B cell (primary cell): ENCODE results near the gene ANKRD11. TPM values are rescaled to one million over a fixed set of nuclear protein-coding genes. Genes with fewer than 3 reads are reported as not detected.
"Not testable (repeated sequence)": the region's sequence is repeated elsewhere in the genome, so short reads cannot be mapped to it uniquely, and the experiment has no call there.

Source experiments
- ATAC-seq: fragments of 200-7000 bp; cut with Tn5 transposase; one replicate; pipeline ENCODE4 v1.10.0; 2021; ENCODE audit warnings: low read depth, mild to moderate bottlenecking, moderate number of reproducible peaks, moderate library complexity
- CTCF ChIA-PET: fragments of 350-600 bp; sonication (Branson Sonifier 250); formaldehyde crosslinking; loops from one replicate; lab custom pipeline; 2021; ENCODE audit warnings: antibody characterized with exemption, inconsistent platforms; lab: Charles Lee
- POLR2A ChIA-PET: fragments of 350-600 bp; sonication (Branson Sonifier 250); formaldehyde crosslinking; loops from one replicate; lab custom pipeline; 2021; ENCODE audit warnings: antibody characterized with exemption; lab: Charles Lee
- DNase-seq: peaks from one replicate; pipeline ENCODE4 v3.0.0; 2013
- H2AFZ ChIP-seq: 2 replicates; pipeline ENCODE4 v1.6.1; 2012; ENCODE audit warnings: mild to moderate bottlenecking, low read depth, low read length; ENCODE audit not compliant: insufficient read depth, poor library complexity, severe bottlenecking
- H3K27ac ChIP-seq, 2 donors: 1 replicate in 1 of 2; 2 replicates in 1 of 2; pipeline ENCODE4 v1.5.1; 2012 to 2013; ENCODE audit warnings: low read length in 2 of 2, mild to moderate bottlenecking in 2 of 2, moderate library complexity in 1 of 2
- H3K27me3 ChIP-seq, 4 experiments: fragments of 200-600 bp in 1 of 4; sonication (generic) in 1 of 4; replicated peaks in 1 of 4; 1 replicate in 2 of 4; 2 replicates in 2 of 4; pipeline versions ENCODE4 v1.6.1 to v1.7.0; 2013 to 2016; ENCODE audit warnings: low read length in 3 of 4, mild to moderate bottlenecking in 2 of 4, mixed read lengths in 1 of 4, moderate library complexity in 1 of 4; ENCODE audit not compliant: insufficient read depth in 4 of 4, control insufficient read depth in 3 of 4; ENCODE audit errors: control extremely low read depth in 1 of 4
- H3K36me3 ChIP-seq, 2 experiments: replicated peaks in 1 of 2; 1 replicate in 1 of 2; 2 replicates in 1 of 2; pipeline versions ENCODE4 v1.6.1 to v1.7.1; 2013; ENCODE audit warnings: low read length in 1 of 2; ENCODE audit not compliant: insufficient read depth in 2 of 2, control insufficient read depth in 1 of 2; ENCODE audit errors: control extremely low read depth in 1 of 2, extremely low read depth in 1 of 2
- H3K4me1 ChIP-seq, 2 donors: fragments of 200-600 bp in 1 of 2; sonication (generic) in 1 of 2; 1 replicate in 1 of 2; 2 replicates in 1 of 2; pipeline versions ENCODE4 v1.5.1 to v1.6.1; 2013 to 2017; ENCODE audit warnings: low read length in 2 of 2; ENCODE audit not compliant: control insufficient read depth in 2 of 2, insufficient read depth in 2 of 2
- H3K4me2 ChIP-seq: replicated peaks from 2 replicates; pipeline ENCODE3; 2012; ENCODE audit warnings: mild to moderate bottlenecking, low read depth, low read length; ENCODE audit not compliant: poor library complexity, severe bottlenecking
- H3K4me3 ChIP-seq, 5 experiments: fragments of 200-600 bp in 1 of 5; sonication (generic) in 1 of 5; 1 replicate in 3 of 5; 2 replicates in 2 of 5; pipeline versions ENCODE4 v1.5.1 to v1.7.0; 2011 to 2016; ENCODE audit warnings: low read length in 4 of 5, mild to moderate bottlenecking in 4 of 5, low read depth in 2 of 5, control low read depth in 1 of 5, moderate library complexity in 1 of 5; ENCODE audit not compliant: insufficient read depth in 1 of 5; ENCODE audit errors: control extremely low read depth in 1 of 5, extremely low read depth in 1 of 5
- H3K79me2 ChIP-seq: fragments of 200-600 bp; sonication (generic); one replicate; pipeline ENCODE4 v1.6.0; 2016; ENCODE audit warnings: low read length; ENCODE audit not compliant: control insufficient read depth, insufficient read depth
- H3K9ac ChIP-seq: fragments of 200-600 bp; sonication (generic); 2 replicates; pipeline ENCODE4 v1.6.1; 2017; ENCODE audit warnings: mild to moderate bottlenecking, low read length, moderate library complexity
- H3K9me3 ChIP-seq, 3 donors: one replicate each; pipeline versions ENCODE4 v1.6.1 to v1.7.1; 2013; ENCODE audit warnings: low read length in 2 of 3; ENCODE audit not compliant: control insufficient read depth in 2 of 3, insufficient read depth in 1 of 3; ENCODE audit errors: control extremely low read depth in 1 of 3
- H4K20me1 ChIP-seq: 2 replicates; pipeline ENCODE4 v1.6.0; 2012; ENCODE audit warnings: mild to moderate bottlenecking, low read length; ENCODE audit not compliant: insufficient read depth, control insufficient read depth, poor library complexity, severe bottlenecking
- H3K27ac Mint-ChIP-seq: one replicate; pipeline ENCODE4 v1.8.0; 2021; ENCODE audit warnings: mixed read lengths
- H3K27me3 Mint-ChIP-seq: one replicate; pipeline ENCODE4 v1.8.0; 2021; ENCODE audit warnings: mixed read lengths
- H3K4me1 Mint-ChIP-seq: one replicate; pipeline ENCODE4 v1.8.0; 2021; ENCODE audit warnings: mixed read lengths
- H3K4me3 Mint-ChIP-seq: one replicate; pipeline ENCODE4 v1.8.0; 2021; ENCODE audit warnings: mixed read lengths
- H3K9me3 Mint-ChIP-seq: one replicate; pipeline ENCODE4 v1.8.0; 2022; ENCODE audit warnings: mixed read lengths; ENCODE audit not compliant: insufficient read depth
- EZH2 ChIP-seq: IDR thresholded peaks from 2 replicates; pipeline ENCODE4 v1.6.1; 2012; ENCODE audit warnings: borderline replicate concordance, low read depth, mild to moderate bottlenecking, moderate library complexity, low read length; ENCODE audit not compliant: insufficient read depth, poor library complexity, severe bottlenecking
- WGBS: methylation state at CpG from one replicate; pipeline ENCODE4 v1.1.5; 2013; ENCODE audit warnings: missing lambda C conversion rate; ENCODE audit not compliant: insufficient coverage; 5-methylcytosine and 5-hydroxymethylcytosine counted together
- intact Hi-C: fragments of 100-400 bp; cut with micrococcal nuclease; formaldehyde crosslinking; loops from one replicate; pipeline ENCODE4 v1.10.0; 2022
- polyA plus RNA-seq: library from polyadenylated mRNA; depleted of rRNA; stranded (reverse); fragments of >200 nt; gene quantifications from 2 replicates; pipeline ENCODE4 v1.2.3, GENCODE V29; 2012
- total RNA-seq, 2 donors: library from RNA; stranded (reverse); fragments of 120-200 nt in 1 of 2; gene quantifications; 1 replicate in 1 of 2; 2 replicates in 1 of 2; pipeline versions ENCODE4 v1.2.3 to v1.2.4, GENCODE V29; 2013 to 2022

Gene ANKRD11
- total and polyA plus RNA-seq, 2 donors (not counting 1 experiment from before 2014, with no cell fraction given): 67.9 to 314 TPM

DNA sequence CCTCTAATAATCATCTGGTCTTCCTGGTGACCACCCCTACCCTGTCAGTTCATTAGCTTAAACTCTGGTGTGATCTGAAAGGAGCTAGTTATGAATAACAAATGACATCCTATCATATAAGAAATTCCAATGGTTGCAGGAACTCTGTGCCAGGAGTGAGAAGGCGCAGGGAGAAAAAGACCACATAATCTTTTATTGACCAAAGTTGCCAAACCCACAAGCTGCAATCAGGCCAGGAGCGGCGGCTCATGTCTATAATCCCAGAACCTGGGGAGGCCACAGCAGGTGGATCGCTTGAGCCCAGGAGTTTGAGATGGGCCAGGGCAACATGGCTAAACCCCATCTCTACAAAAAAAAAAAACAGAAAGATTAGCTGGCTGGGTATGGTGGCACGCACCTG is 23.4 kb downstream of the ANKRD11 start:
- intact Hi-C loops: no loop called here
- H3K4me3 ChIP-seq: no peak overlapping the region
- CTCF ChIA-PET: interaction anchor here (0.9 kb wide), 1 partner anchor 17 kb away, joined by 3 read pairs; no protein-coding TSS in a partner anchor

GRCh38 chr16:89463312-89463711 is 27.0 kb downstream of the ANKRD11 start:
- no CpG with 5 or more reads among the region's 5 CpGs for WGBS
- H3K4me3 ChIP-seq, H3K27me3 Mint-ChIP-seq, H2AFZ ChIP-seq, H3K9ac ChIP-seq, CTCF ChIA-PET, H3K9me3 Mint-ChIP-seq, H3K27ac Mint-ChIP-seq, H3K27ac ChIP-seq, H3K36me3 ChIP-seq, H3K27me3 ChIP-seq, ATAC-seq, POLR2A ChIA-PET, intact Hi-C loops, H3K4me1 ChIP-seq, H3K4me3 Mint-ChIP-seq, DNase-seq, H3K4me2 ChIP-seq, H3K9me3 ChIP-seq: not testable (repeated sequence)
- H3K4me1 Mint-ChIP-seq: peaks cover 50% of the 10 kb centered on the region
- Histone ChIP-seq H4K20me1 (peaks cover 94% of the 10 kb centered on the region), H3K79me2 (peaks cover 86% of the 10 kb centered on the region)

More for the DNA sequence above, 23.4 kb downstream of the ANKRD11 start:
- peaks cover 86% of the 10 kb centered on the region for H3K79me2 ChIP-seq
- no peaks in the 10 kb centered on the region for H3K27me3 ChIP-seq
- peaks cover 4 to 10% of the 10 kb centered on the region in 2 donors for H3K4me1 ChIP-seq
- peaks cover 53% of the 10 kb centered on the region for H3K4me1 Mint-ChIP-seq
- no peaks in the 10 kb centered on the region for H3K9me3 ChIP-seq
- H3K4me2 ChIP-seq: no peak overlapping the region
- H2AFZ ChIP-seq: no peak overlapping the region
- no peak overlapping the region for H3K4me3 Mint-ChIP-seq
- 100% methylated on average over 5 of the region's 5 CpGs for WGBS
- ATAC-seq (no peak), DNase-seq (no peak)
- no peak overlapping the region for H3K9ac ChIP-seq
- H3K27me3 Mint-ChIP-seq: no peaks in the 10 kb centered on the region
- peaks cover 0 to 5% of the 10 kb centered on the region in 2 experiments for H3K36me3 ChIP-seq
- no peaks in the 10 kb centered on the region for H3K9me3 Mint-ChIP-seq
- H4K20me1 ChIP-seq: peaks cover 94% of the 10 kb centered on the region
- TF ChIP-seq EZH2: no peak
- no peak overlapping the region for H3K27ac Mint-ChIP-seq
- POLR2A ChIA-PET: no interaction called here
- no peak overlapping the region for H3K27ac ChIP-seq

- POLR2A ChIA-PET, H2AFZ ChIP-seq, H3K27me3 ChIP-seq, CTCF ChIA-PET, H3K27ac Mint-ChIP-seq, H3K4me1 ChIP-seq, H3K4me2 ChIP-seq, H3K9me3 Mint-ChIP-seq, H3K4me3 Mint-ChIP-seq, intact Hi-C loops, ATAC-seq, DNase-seq, H3K9me3 ChIP-seq, H3K27me3 Mint-ChIP-seq, H3K27ac ChIP-seq, H3K9ac ChIP-seq, H3K4me3 ChIP-seq, H3K36me3 ChIP-seq: not testable (repeated sequence)
- Histone ChIP-seq H3K79me2 (peaks cover 86% of the 10 kb centered on the region), H4K20me1 (peaks cover 94% of the 10 kb centered on the region)
- peaks cover 49% of the 10 kb centered on the region for H3K4me1 Mint-ChIP-seq
- 100% methylated on average over 8 of the region's 30 CpGs for WGBS
Measured at GRCh38 chr16:89462639-89463038, 27.7 kb downstream of the ANKRD11 start.

GRCh38 chr16:89461890-89462289 is 28.5 kb downstream of the ANKRD11 start:
- ATAC-seq, H3K4me1 ChIP-seq, H3K4me3 ChIP-seq, H3K4me2 ChIP-seq, DNase-seq, CTCF ChIA-PET, H3K27ac ChIP-seq, H3K27me3 ChIP-seq, H3K36me3 ChIP-seq, H3K9me3 ChIP-seq, H3K27ac Mint-ChIP-seq, H3K4me3 Mint-ChIP-seq, H3K9me3 Mint-ChIP-seq, H3K27me3 Mint-ChIP-seq, H2AFZ ChIP-seq, H3K9ac ChIP-seq: not testable (repeated sequence)
- H3K4me1 Mint-ChIP-seq: peaks cover 46% of the 10 kb centered on the region
- Histone ChIP-seq H3K79me2 (peaks cover 86% of the 10 kb centered on the region), H4K20me1 (peaks cover 94% of the 10 kb centered on the region)
- intact Hi-C loops: loop anchor here (2.0 kb wide), 2 partner anchors 27 to 47 kb away; partner anchors contain the start of gene SPG7
- 100% methylated on average over 4 of the region's 15 CpGs for WGBS
- POLR2A ChIA-PET: interaction anchor here (0.8 kb wide), 1 partner anchor 15 kb away, joined by 4 read pairs; no protein-coding TSS in a partner anchor
